ENCODE measurements around the gene TAOK1.

The TAOK1 gene

DNA sequence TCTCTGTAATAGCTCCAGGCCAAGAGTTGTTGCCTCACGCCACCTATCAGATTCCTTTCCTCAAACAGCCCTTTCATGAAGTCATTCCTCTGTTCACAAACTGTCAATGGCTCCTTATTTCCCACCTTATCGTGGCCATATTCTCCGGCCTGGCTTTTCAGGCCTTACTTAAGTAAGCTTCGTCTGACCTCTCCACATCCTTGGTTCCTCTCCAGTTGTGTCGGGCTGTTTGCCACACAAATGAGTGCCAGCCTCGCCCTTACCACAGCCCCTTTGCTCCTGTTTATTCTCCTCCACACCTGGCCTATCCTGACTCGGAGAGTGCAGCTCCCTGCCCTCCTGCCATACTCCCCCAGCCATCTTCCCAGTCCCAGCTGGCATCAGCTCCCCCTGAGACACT lies 180.4 kb downstream of the TAOK1 start:
- DNase-seq (ENCODE audit: low read depth, low spot score): no peak

DNA sequence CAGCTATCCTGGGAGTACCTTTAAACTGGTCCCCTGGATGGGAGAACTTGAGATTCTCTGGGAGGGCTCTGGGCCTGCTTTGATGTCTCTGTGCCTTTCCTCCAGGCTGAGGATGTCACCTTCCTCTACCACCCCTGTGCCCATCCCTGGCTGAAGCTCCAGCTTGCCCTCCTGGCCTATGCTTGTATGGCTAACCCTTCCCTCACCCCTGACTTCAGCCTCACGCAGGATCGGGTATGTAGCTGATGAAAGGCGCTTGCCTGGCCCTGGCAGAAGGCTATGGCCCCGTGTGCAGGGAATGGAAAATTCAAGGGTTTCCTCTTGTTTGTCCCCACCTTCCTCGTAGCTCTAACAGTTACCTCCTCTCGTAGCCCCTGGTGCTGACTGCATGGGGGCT lies 181.3 kb downstream of the TAOK1 start:
- no peak for DNase-seq (ENCODE audit: low read depth, low spot score)

DNA sequence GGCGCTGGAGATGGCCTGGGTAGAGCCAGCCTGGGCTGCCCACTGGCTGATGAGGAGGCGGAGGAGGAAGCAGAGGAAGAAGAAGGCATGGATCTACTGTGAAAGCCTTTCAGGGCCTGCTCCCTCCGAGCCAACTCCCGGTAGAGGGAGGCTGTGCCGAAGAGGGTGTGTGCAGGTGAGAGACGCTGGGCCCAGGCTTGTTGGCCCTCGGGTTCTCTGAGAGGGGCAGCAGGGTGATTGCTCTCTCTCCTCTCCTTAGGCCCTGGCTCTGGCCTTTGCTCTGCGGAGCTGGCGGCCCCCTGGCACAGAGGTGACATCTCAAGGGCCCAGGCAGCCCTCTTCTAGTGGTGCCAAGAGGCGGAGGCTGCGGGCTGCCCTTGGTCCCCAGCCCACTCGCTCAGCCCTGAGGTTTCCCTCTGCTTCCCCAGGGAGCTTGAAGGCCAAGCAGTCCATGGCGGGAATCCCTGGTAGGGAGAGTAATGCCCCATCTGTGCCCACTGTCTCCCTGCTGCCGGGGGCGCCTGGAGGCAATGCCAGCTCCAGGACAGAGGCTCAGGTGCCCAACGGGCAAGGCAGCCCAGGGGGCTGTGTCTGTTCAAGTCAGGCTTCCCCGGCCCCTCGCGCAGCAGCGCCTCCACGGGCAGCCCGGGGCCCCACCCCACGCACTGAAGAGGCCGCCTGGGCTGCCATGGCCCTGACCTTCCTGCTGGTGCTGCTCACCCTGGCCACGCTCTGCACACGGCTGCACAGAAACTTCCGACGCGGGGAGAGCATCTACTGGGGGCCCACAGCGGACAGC lies 181.9 kb downstream of the TAOK1 start:
- no peak for DNase-seq (ENCODE audit: low read depth, low spot score)

DNA sequence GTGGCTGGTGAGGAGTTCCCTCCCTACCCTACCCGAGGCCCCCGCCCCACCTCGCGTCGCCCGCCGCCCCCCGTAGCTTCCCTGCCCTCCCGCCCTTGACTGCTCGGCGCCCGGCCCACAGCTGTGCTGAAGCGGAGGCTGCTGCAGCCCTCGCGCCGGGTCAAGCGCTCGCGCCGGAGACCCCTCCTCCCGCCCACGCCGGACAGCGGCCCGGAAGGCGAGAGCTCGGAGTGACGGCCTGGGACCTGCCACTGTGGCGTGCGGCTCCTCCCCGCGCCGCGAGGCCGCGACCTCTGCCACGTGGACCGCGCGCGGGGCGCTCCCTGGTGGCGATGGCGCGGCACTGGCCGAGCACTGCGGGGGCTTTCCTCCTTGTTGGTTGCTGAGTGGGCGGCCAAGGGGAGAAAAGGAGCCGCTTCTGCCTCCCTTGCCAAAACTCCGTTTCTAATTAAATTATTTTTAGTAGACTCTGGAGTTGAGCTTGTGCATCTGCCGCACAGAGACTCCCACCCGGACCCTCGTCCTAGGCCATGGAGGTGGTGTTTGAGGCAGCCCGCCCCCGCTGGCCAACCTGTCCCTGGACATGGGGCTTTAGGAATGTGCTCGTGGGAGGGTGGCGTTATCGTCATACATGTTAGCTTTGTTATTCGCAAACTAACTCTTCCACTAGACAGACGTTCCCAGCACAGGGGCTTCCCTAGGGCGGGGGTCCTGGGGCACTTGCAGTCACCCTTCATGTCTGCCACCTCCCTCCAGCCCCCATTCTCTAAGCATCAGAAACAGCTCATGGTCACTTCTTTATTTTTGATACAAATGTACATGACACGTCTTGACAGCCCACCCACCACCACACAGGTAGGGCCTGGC lies 182.8 kb downstream of the TAOK1 start:
- no peak for DNase-seq (ENCODE audit: low read depth, low spot score)

DNA sequence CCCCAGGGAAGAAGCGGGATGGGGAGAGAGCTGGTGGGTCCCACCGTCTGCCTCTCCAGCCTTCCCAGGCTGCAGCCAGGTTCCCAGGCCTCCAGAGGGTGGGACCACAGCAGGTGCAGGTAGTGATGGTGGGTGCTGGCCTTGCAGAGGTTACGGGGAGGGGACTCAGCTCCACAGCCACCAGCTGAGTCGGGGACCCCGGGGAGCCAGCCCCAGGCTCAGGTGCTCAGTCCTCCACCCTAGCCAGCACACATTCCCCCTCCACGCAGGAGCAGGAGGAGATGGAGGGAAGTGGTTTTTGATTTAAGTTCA lies 183.4 kb downstream of the TAOK1 start:
- DNase-seq (ENCODE audit: low read depth, low spot score): no peak

DNA sequence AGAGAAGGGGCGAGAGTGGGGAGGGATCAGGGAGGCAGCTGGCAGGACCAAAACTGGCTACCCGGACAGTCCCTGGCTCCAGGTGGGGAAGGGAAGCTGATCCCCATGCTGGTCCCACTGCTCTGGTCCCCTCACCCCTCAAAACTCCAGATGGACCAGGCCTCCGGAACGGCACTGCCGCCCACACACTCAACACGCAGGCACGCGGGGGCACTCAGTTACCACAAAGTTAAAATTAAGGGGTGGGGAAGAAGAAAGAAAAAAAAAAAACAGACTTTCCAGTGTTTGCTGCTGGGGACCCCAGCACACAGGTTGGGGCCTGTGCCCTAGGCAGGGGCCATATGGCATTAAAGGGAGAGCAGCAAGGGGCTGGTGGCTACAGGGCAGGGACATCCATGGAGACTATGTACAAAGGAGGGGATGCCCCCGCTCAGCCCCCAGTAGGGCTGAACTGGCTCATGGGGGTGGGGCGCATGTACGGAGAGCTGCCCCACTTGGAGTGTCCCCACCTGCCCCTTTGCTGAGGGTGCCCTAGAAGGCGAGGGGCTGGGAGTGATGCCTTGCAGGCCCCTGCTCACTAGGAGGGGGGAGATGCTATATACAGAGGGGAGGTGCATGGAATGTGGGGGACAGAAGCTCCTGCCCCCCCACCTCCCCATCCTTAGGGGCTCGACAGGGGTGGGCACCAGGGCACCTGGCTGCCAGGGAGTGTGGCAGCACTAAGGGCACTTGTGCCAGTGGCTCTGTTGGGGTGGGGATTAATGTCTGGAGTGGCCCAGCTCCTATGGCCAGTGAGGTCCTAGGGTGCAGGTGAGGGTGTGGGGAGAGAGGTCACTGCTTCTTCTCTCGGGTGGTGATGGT lies 183.9 kb downstream of the TAOK1 start:
- no peak for DNase-seq (ENCODE audit: low read depth, low spot score)

DNA sequence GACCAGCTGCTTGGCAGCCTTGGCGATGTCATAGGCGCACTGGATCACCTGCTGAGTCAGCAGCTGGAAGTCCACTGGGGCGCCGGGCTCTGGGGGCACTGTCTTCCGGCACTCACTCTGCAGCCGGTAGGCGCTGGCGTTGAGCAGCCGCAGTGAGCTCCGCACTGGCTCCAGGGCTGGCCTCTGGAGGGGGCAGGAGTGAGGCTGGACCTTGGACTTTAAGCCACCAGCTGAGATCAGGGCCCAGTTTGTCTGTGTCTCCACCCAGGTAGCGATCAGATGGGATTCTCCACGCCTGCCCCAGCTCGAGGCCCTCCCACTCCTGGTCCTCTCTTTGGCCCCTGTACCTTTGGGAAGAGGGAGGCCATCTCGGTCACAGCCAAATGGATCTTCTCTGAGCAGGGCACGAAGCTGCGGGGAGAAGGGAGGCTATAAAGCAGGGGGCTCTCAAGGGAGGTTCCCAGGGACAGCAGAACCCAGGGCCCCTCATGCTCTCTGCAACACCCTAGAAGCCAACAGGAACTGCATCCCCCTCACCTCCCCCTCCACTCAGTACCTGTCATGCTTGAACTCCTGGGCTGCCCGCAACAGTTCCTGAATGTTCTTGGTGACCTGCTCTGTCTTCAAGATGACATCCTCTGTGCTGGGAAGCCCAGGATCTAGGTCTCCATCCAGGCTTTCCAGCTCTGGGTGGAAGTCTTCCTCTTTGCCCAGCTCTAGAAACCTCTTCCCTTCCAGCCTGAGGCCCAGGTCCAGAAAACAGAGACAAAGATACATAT lies 184.8 kb downstream of the TAOK1 start:
- DNase-seq (ENCODE audit: low read depth, low spot score): no peak

DNA sequence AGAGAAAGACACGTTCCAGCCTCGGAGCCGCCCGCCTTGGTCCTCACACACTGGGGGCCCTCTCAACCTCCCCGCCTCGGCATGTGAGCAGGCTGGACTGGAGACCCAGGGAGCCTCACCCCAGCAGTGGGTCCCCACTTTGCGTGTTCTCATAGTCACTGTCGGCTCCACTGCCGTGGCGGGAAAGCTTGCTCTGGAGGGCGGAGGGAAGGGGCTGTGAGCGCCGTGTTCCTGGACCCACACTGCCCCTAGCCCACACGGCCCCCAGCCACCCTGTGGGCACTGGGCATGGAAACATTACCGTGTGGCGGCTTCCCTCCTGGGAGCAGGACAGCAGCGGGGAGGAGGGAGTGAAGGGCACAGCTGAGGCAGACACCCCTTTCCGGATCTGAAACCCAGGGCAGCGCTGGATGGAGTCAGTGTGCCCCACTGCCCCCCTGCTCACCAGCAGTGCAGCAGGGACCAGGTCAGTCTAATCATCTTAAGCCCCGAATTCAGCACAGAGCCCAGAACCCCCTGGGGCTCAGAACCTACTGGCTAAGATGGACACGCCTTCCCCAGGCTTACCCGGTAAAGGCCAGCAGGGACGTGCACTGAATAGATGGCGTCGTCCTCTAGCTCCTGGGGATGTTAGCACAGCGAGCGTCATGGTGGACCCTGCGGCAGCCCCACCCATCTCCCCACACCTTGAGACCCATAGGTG lies 185.5 kb downstream of the TAOK1 start:
- DNase-seq (ENCODE audit: low read depth, low spot score): no peak

DNA sequence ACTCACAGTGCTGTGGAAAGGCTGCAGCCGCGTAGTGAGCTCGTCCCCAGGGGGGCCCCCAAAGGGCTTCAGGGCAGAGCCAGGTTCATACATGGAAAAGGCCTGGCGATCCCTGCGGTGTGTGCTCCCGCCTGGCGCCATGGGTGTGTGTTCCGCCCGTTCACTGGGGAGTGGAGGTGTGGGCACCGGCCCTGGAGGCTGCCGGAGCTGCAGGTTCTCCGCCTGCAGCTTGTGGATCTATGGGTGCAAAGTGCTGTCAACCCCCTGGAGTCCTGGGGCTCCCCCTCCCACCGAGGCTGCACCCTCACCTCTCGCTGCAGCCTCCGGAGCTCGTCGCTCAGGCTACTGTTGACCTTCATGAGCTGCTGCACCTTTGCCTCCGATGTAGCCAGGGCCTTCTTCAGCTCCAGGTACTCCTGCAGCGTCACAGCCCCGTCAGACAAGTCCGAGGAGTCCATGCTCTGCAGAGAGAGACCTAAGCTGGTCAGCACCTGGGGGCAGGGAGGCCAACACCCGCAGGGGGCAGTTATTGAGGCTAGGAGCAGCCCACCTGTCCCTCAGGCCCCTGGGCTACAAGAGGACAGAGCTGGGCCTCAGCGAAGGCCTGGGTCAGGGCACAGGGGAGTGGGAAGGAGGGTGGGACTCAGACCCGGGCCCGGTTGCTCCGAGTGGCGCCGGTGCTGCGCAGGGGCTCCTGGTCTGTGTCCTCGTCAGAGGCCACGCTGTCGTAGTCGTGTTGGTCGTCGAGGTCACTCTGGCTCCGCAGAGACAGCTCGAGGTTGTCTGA lies 186.2 kb downstream of the TAOK1 start:
- DNase-seq (ENCODE audit: low read depth, low spot score): no peak

DNA sequence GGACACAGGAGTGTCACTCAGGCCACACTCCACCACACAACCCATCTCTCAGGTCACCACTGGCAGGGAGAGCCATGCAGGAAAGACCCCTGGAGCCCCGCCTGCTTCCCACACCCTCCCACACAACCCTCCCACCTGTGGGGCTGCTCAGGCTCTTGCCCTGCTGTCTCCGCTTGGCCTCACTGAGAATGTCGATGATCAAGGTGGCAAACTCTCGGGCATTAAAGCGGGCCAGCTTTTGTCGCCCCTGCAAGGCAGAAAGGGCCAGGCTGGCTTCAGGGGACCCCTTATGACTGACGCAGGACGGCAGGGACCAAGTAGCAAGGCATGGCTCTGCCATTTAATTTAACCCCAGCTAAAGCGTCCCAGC lies 186.8 kb downstream of the TAOK1 start:
- DNase-seq (ENCODE audit: low read depth, low spot score): no peak

DNA sequence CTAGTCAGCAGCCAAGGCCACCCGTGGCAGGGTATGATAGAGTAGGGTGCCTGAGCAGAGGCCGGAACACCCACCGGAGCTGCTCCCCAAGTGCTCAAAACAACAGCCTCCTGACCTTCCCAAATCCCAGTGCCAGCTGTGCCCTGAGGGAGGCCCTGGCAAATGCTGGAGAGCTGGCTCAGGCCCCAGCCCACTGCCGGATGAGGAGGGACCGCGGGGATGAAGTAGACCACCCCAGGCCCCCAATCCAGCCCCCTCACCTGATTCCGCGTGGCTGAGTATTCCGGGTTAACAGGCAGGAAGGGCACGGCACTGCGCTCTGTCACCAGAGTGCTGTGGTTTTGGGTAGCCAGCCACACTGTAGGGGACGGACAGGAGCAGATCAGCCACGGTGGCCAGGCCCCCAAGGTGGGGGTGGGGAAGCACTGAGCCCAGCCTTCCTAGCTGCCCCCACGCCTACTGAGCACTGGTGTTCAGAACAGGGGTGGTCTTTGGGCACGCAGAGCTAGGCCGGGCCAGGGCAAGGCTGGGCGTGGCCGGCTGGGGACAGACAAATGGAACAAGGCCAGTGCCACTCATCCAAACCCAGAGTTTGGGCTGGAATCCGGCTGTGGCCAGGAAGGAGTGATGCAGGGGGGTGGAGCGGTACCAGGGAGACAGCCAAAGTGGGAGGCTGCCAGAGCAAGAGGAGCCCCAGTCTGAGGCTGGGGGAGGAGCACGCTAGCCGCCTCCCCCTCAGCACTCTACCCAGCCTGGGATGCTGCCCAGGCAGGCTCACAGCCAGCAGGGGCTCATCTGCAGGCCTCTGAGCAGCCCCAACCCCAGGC lies 187.4 kb downstream of the TAOK1 start:
- no peak for DNase-seq (ENCODE audit: low read depth, low spot score)

DNA sequence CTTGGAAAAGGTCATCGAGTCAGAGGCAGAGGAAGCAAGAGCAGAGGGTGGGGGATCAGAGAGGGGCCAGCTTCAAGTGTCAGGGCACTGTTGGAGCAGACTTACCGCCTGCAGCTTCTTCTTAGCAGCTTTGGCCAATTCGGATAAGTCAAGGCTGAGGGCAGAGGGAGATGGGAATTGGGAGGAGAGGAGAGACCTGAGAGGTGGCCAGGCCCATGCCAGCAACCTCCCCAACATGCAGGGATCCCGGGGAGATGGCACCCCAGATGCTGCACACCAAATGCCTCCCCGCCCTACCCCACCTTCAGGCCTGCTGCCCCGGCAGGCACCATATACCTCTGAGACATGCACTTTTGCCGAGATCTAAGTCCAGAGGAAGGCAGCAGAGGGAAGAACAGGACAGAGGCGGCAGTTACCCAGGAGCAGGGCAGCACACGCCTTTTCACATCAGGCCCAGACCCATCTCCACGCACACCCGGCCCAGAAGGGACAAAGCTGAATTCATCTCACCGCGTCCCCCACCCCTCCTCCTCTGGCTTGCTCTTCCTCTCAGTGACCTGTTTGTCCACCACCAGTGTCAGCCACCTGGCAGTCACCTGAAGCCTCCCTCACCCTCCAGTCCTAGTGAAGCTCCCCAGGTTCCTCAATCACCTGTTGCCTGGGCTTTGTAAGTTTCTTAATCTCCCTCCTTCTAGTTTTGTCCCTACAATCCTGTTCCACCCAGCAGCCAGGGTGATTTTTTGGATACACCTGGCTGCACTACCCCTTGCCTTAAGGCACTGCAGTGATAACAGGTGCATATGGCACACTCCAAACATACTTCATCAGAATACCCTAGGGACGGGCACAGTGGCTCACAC lies 188.7 kb downstream of the TAOK1 start:
- DNase-seq (ENCODE audit: low read depth, low spot score): no peak

DNA sequence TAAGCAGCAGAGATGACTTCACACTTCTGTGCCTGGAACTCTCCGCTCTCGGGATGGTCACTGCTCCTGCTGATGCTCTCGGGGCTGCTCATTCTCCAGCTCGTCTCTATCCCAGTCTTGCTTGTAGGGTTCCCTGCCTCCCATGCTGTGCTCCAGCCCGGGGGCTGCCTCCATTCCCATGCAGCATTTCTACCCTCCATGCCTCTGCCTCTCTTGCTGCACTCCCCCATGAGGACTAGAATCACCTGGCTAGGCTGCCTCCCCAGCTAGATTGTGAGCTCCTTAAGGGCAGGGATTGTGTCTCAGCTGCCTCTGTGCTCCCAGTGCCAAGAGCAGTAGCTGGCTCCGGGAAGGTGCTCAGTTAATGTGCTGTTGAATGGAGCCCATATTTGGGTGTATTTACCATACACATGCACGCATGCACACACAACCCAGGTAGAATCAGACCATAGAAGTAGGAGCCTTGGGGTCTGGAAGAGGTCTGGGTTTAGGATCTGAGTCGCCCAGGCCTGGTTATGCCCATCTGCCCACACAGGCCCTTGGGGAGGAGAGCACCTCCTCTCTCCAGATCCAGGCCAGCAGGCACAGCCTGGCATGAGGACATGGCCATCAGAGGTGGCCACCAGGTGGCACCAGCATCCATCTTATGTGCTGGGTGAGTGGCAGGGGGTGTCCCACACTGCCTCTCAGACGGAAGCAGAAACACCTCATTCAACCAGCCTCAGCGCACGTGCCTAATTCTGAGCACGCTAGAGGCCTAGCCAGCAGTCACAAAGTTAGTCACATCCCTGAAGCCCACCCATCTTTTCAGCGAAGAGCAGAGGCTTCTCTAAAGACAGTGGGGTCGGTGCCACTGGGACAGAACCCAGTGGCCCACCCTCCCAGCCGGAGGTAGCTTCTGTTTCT lies 190.0 kb downstream of the TAOK1 start:
- DNase-seq (ENCODE audit: low read depth, low spot score): peak; percentile 55

DNA sequence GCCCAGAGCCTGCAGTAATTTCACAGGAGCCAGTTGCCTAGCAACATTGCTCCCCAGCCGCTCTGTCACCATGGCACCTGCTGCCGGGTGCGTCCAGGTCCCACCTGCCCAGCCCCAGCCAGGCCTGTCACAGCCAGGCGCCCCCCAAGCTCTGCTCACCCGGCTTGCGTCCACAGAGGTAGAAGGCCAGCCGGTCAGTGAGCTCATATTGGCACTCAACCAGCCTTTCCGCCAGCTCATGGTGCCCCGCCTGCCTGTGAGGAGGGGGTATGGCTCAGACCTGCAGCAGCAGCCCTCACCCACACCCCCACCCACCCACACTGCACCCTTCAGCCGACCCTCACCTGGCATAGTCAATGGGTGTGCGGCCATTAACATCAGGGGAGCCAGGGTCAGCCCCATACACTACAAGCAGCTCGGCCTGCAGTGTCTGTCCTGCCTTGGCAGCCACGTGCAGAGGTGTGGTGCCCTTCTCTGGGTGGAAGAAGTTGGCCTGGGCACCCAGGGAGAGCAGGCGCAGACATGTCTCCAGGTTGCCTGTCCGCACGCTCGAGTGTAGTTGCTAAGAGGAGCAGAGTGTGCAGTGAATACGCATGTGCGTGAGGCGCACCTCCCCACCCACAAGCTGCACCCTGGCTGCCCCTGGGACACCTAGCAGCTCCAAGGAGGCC lies 191.6 kb downstream of the TAOK1 start:
- DNase-seq (ENCODE audit: low read depth, low spot score): no peak

DNA sequence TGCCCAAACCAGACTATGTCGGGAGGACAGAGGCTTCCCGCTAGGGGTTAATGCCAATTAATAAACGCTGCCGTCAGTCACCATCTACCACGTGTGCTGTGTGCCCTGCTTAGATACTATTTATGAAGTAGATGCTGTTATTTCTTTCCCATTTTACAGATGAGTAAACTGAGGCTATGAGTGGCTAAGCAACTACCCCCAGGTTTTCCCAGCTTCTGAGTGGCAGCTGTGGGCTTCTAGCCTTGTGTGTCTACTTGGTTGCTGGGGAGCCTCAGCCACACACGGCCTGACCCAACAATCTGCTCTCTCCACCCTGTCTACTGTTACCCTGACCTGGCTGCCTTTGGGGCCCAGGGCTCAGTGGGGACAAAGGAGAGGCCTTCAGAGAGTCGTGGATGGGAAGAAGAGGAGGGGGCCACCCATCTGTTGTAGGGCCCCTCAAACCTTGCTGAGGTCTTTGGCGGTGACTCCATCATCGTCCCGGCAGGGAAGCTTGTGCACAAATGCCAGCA lies 192.1 kb downstream of the TAOK1 start:
- DNase-seq (ENCODE audit: low read depth, low spot score): no peak

DNA sequence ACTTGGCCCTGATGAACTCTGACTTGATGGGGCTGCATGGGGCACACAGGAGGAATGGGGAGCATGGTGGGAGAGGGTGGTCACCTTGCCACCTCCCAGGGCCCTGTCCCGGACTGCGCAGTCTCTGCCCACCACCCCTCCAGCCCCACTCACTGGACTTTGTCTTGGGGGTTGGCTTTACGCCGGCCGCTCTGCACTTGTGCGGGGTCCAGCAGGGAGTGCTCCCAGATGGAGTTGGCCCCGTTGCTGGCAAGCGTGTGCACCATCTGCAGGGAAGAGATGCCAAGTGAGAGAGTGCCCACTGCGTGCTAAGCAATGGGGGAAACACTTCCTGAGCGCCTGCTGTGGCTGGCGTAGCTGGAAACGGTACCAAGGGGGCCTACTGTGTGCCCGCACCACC lies 192.6 kb downstream of the TAOK1 start:
- DNase-seq (ENCODE audit: low read depth, low spot score): no peak
